Hematopoietic multipotent progenitor cell treated with erythropoietin and hydrocortisone succinate and interleukin-3 and kit ligand, for 4 days (in vitro differentiated cells): ENCODE results near the gene COL21A1.
"Not testable (repeated sequence)": the region's sequence is repeated elsewhere in the genome, so short reads cannot be mapped to it uniquely, and the experiment has no call there.

ENCODE experiments used
- DNase-seq: peaks from one replicate; pipeline ENCODE4 v3.0.0-alpha.2; 2015

Gene COL21A1

GRCh38 chr6:56246881-56247653 is at the start of gene COL21A1:
Gene COL21A1, minus strand, starts transcription at chr6:56247580. Its CDS starts 64,962 bp downstream, at chr6:56182618.
- peak; percentile 12 for DNase-seq

GRCh38 chr6:56293781-56294180 is 46.4 kb upstream of the COL21A1 start:
- DNase-seq, result no peak

- peak; percentile 70 for DNase-seq
These were observed 45.3 kb upstream of the COL21A1 start for GRCh38 chr6:56292505-56293181.

- no peak for DNase-seq
These were observed 44.0 kb upstream of the COL21A1 start for GRCh38 chr6:56291302-56291917.

- peak; percentile 75 for DNase-seq
These were observed 42.3 kb upstream of the COL21A1 start for GRCh38 chr6:56289721-56290120.

GRCh38 chr6:56288347-56288746 is 41.0 kb upstream of the COL21A1 start:
- no peak for DNase-seq

- DNase-seq, result no peak
These were observed 35.0 kb upstream of the COL21A1 start for GRCh38 chr6:56282391-56282790.

- no peak for DNase-seq
These were observed 32.7 kb upstream of the COL21A1 start for GRCh38 chr6:56280126-56280525.

GRCh38 chr6:56279331-56280080 is 32.1 kb upstream of the COL21A1 start:
- no peak for DNase-seq

GRCh38 chr6:56278171-56278591 is 30.8 kb upstream of the COL21A1 start:
- DNase-seq, result no peak

- DNase-seq, result no peak
These were observed 23.5 kb upstream of the COL21A1 start for GRCh38 chr6:56270812-56271441.

GRCh38 chr6:56268266-56268665 is 20.9 kb upstream of the COL21A1 start:
- no peak for DNase-seq

GRCh38 chr6:56266011-56266410 is 18.6 kb upstream of the COL21A1 start:
- no peak for DNase-seq

GRCh38 chr6:56263596-56264315 is 16.4 kb upstream of the COL21A1 start:
- no peak for DNase-seq

GRCh38 chr6:56260593-56260992 is 13.2 kb upstream of the COL21A1 start:
- DNase-seq, result not testable (repeated sequence)

GRCh38 chr6:56259234-56260077 is 12.1 kb upstream of the COL21A1 start:
- DNase-seq, result no peak

GRCh38 chr6:56255349-56255748 is 8.0 kb upstream of the COL21A1 start:
- no peak for DNase-seq

- DNase-seq, result no peak
These were observed 2.9 kb upstream of the COL21A1 start for GRCh38 chr6:56250266-56250665.

- no peak for DNase-seq
These were observed 308 bp upstream of the COL21A1 start for GRCh38 chr6:56247654-56248122.

GRCh38 chr6:56246541-56246880 is 869 bp downstream of the COL21A1 start:
- no peak for DNase-seq

GRCh38 chr6:56245903-56246351 is 1.5 kb downstream of the COL21A1 start:
- DNase-seq, result no peak
